ENCODE results near the gene ZNF583. TPM values are rescaled to one million over a fixed set of nuclear protein-coding genes. Genes with fewer than 3 reads are reported as not detected.

The ZNF583 gene
- total and polyA plus RNA-seq, 2 of the 8 experiments (the other 6 are each of a cell fraction or from before 2014, with no cell fraction given), result 0.48 to 2.8 TPM

DNA sequence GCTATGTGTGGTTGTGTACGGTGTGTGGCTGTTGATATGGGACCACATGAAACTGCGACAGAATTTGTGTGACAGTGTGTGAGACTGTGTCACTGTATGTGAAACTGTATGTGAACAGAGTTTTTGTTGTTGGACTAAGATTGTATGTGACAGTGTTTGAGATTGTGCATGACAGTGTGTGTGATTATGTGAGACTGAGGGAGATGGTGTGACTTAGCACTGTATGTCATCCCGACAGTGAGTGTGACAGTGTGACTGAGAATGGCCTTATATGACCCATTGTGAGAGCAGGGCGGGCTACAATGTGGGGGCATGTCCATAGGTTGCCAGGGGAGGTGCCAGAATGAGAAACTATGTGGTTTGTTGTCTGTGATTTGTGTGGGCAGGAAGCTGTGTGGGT lies 930 bp downstream of the ZNF583 start (continued):
- TF ChIP-seq ATF3 (IDR thresholded peaks at IDR 0.05; ENCODE audit: insufficient read depth, low read depth, low read length) (no peak), FOSL1 (IDR thresholded peaks at IDR 0.05; ENCODE audit: insufficient read depth, low read depth, low read length) (no peak), PHF8 (conservative IDR thresholded peaks at IDR 0.05; ENCODE audit: low read depth, low read length) (no peak), CTBP2 (IDR thresholded peaks at IDR 0.05; ENCODE audit: borderline replicate concordance, insufficient read depth, insufficient read length, low read length) (no peak), SP2 (IDR thresholded peaks at IDR 0.05; ENCODE audit: low read length) (no peak), KDM5A (IDR thresholded peaks at IDR 0.05; ENCODE audit: low read length) (no peak), TAF7 (optimal IDR thresholded peaks at IDR 0.05; ENCODE audit: borderline replicate concordance, low read depth, low read length) (no peak)

Measured in H1 (cell line).